ENCODE measurements around the gene MSN.

MSN gene

GRCh38 chrX:65758505-65758904 lies 91.1 kb downstream of the MSN start:
- TF ChIP-seq CEBPB (IDR thresholded peaks at IDR 0.05) = no peak
- TF ChIP-seq NFIC (IDR thresholded peaks at IDR 0.05) = no peak
- no peak for TF ChIP-seq TAF1 (IDR thresholded peaks at IDR 0.05; ENCODE audit: low read depth)
- no peak for TF ChIP-seq EP300 (IDR thresholded peaks at IDR 0.05; ENCODE audit: borderline replicate concordance)
- no peak for TF ChIP-seq RAD21 (IDR thresholded peaks at IDR 0.05; ENCODE audit: low read depth)
- no peak for TF ChIP-seq REST (IDR thresholded peaks at IDR 0.05; ENCODE audit: low read depth)
- no peak for TF ChIP-seq EGR1 (IDR thresholded peaks at IDR 0.05)
- TF ChIP-seq ZBTB7A (IDR thresholded peaks at IDR 0.05; ENCODE audit: low read depth) = no peak
- no peak for TF ChIP-seq FOXM1 (IDR thresholded peaks at IDR 0.05; ENCODE audit: borderline replicate concordance, low read depth)
- no peak for TF ChIP-seq YY1 (IDR thresholded peaks at IDR 0.05; ENCODE audit: low read depth)
- TF ChIP-seq TCF12 (IDR thresholded peaks at IDR 0.05; ENCODE audit: low read depth) = no peak
- no peak for TF ChIP-seq TEAD4 (IDR thresholded peaks at IDR 0.05)
- no peak for TF ChIP-seq MAX (IDR thresholded peaks at IDR 0.05)
- TF ChIP-seq USF1 (IDR thresholded peaks at IDR 0.05) = no peak

GRCh38 chrX:65769564-65770292 lies 102.3 kb downstream of the MSN start:
- no peak for TF ChIP-seq CEBPB (IDR thresholded peaks at IDR 0.05)
- TF ChIP-seq RAD21 (IDR thresholded peaks at IDR 0.05; ENCODE audit: low read depth) = no peak
- TF ChIP-seq YY1 (IDR thresholded peaks at IDR 0.05; ENCODE audit: low read depth) = no peak
- TF ChIP-seq EP300 (IDR thresholded peaks at IDR 0.05; ENCODE audit: borderline replicate concordance) = no peak
- TF ChIP-seq TAF1 (IDR thresholded peaks at IDR 0.05; ENCODE audit: low read depth) = no peak
- TF ChIP-seq ZBTB7A (IDR thresholded peaks at IDR 0.05; ENCODE audit: low read depth) = no peak

GRCh38 chrX:65772842-65773241 lies 105.4 kb downstream of the MSN start:
- no peak for TF ChIP-seq REST (IDR thresholded peaks at IDR 0.05; ENCODE audit: low read depth)
- no peak for TF ChIP-seq EP300 (IDR thresholded peaks at IDR 0.05; ENCODE audit: borderline replicate concordance)

GRCh38 chrX:65781845-65782244 lies 114.4 kb downstream of the MSN start:
- TF ChIP-seq CEBPB (IDR thresholded peaks at IDR 0.05) (no peak), MAX (IDR thresholded peaks at IDR 0.05) (no peak), NFIC (IDR thresholded peaks at IDR 0.05) (no peak)

GRCh38 chrX:65783746-65784145 lies 116.3 kb downstream of the MSN start:
- TF ChIP-seq NFIC (IDR thresholded peaks at IDR 0.05) = no peak
- no peak for TF ChIP-seq USF1 (IDR thresholded peaks at IDR 0.05)
- no peak for TF ChIP-seq FOXM1 (IDR thresholded peaks at IDR 0.05; ENCODE audit: borderline replicate concordance, low read depth)
- TF ChIP-seq CEBPB (IDR thresholded peaks at IDR 0.05) = no peak
- no peak for TF ChIP-seq YY1 (IDR thresholded peaks at IDR 0.05; ENCODE audit: low read depth)
- no peak for TF ChIP-seq TAF1 (IDR thresholded peaks at IDR 0.05; ENCODE audit: low read depth)
